Tibial nerve (tissue), 4 donors: ENCODE measurements around the gene TENM4.

Experiments
- CTCF ChIP-seq, 5 experiments: fragments of 200-600 bp in 3 of 5; fragments of 450-650 bp in 2 of 5; sonication (generic) in 3 of 5; IDR thresholded peaks; one replicate each; pipeline ENCODE4 v1.5.1; 2016 to 2019; ENCODE audit warnings: antibody characterized with exemption in 5 of 5, mild to moderate bottlenecking in 3 of 5, moderate library complexity in 2 of 5
- EP300 ChIP-seq, 2 donors: sonication (generic); formaldehyde crosslinking; IDR thresholded peaks; one replicate each; pipeline ENCODE4 v1.6.1; 2017; ENCODE audit warnings: antibody characterized with exemption in 2 of 2, mild to moderate bottlenecking in 1 of 2
- POLR2A ChIP-seq, 2 donors: fragments of 450-650 bp; IDR thresholded peaks; one replicate each; pipeline ENCODE4 v1.6.1; 2017; ENCODE audit warnings: antibody characterized with exemption in 2 of 2, mild to moderate bottlenecking in 2 of 2, moderate library complexity in 2 of 2

GRCh38 chr11:79402912-79403311, 37.9 kb downstream of the TENM4 start:
- TF ChIP-seq POLR2A (IDR thresholded peaks at IDR 0.05) (no peak), EP300 (IDR thresholded peaks at IDR 0.05) (no peak), CTCF (IDR thresholded peaks at IDR 0.05) (no peak)
